Measurements from ENCODE around the gene IP6K2. TPM values are rescaled to one million over a fixed set of nuclear protein-coding genes. Genes with fewer than 3 reads are reported as not detected.

IP6K2 gene
- total RNA-seq, 1 experiment from 2014 or later = 56.3 TPM

DNA sequence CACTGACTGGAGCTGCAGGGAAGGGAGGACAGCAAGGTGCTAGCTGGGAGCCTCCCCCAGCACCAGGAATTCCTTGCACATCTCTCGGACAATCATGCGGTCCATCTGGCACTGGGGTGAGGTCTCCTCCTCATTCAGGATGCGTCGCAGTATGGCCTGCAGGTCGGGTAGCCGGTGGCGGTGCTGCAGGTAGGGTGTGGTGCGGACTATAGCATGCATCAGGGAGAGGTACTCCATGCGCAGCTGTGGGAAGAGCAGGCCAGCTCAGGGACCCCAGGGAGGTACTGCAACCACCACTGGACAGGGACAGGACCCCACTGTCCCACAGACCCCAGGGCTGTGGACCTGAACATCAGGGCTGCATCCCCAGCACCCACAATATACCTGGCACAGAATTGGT is 42.5 kb downstream of the IP6K2 start:
- no peak for DNase-seq (ENCODE audit: extremely low read depth, low read depth)

- DNase-seq (ENCODE audit: extremely low read depth, low read depth) = no peak
These were observed 44.5 kb downstream of the IP6K2 start for GRCh38 chr3:48672522-48672921.

DNA sequence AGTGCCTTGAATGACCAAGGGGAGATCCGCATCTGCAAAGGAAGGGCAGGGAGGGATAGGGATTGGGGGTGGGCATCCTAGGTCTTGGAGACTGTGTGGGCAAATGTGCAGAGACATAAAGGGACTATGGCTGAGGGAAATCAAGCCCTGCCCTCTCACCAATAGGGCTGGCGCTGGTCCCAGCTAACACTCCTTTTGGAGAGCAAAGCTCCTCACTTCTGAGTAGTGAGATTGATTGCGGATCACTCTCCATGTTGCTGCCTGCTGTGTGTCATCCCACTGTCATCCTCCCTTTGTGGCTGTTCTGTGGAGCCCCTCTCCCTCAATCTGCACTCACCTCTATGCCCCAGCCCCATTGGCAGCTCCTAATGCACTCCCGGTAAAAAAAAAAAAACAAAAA is 52.1 kb downstream of the IP6K2 start:
- no peak for DNase-seq (ENCODE audit: extremely low read depth, low read depth)

DNA sequence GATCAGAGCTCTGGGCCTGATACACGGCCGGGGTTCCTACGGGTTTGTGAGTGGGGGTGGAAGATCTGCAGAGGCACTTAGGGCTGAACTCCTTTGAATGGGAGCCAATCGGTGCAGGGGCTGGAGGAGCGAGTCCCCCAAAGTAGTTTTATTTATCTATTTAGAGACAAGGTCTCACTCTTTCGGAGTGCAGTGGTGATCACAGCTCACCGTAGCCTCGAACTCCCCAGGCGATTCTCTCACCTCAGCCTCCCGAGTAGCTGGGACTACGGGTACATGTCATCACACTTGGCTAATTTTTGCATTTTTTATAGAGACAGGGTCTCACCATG is 52.7 kb downstream of the IP6K2 start:
- no peak for DNase-seq (ENCODE audit: extremely low read depth, low read depth)

- DNase-seq (ENCODE audit: extremely low read depth, low read depth) = peak; percentile 98
These were observed 53.3 kb downstream of the IP6K2 start for GRCh38 chr3:48663489-48664312.

GRCh38 chr3:48662753-48663488 is 54.1 kb downstream of the IP6K2 start, which contains the start of gene CELSR3:
TSS of gene CELSR3 (minus strand) at chr3:48662886. CDS start at chr3:48662634, 252 bp downstream.
- peak; percentile 86 for DNase-seq (ENCODE audit: extremely low read depth, low read depth)

DNA sequence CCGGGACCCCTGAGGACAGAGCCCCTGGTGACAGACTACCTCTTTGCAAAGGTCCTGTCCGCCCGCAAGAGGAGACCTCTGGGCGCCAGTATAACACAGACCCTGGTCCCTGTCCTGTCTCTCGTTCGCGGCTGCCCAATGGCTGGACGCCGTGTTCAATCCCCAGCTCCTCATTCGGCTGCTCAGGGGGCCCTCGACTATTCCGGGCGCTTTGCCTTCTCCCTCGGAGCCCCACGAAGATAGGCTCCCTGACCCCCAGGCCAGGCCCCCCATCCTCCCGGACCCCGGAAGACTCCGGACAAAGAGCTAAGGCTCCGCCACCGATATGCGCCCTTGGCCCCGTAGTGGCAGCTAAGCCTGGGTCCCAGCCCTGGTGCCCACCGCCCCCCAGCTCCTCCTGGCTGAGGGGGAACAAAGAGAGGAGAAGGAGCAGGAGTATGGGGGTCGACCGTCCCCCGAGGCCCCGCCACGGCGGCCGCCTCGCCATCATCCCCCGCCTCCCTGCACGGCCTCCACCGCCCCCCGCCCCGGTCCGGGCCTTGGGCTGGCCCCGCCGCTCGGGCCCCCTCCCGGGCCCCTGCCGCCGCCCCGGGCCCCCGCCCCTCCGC is 54.8 kb downstream of the IP6K2 start:
- DNase-seq (ENCODE audit: extremely low read depth, low read depth) = no peak

DNA sequence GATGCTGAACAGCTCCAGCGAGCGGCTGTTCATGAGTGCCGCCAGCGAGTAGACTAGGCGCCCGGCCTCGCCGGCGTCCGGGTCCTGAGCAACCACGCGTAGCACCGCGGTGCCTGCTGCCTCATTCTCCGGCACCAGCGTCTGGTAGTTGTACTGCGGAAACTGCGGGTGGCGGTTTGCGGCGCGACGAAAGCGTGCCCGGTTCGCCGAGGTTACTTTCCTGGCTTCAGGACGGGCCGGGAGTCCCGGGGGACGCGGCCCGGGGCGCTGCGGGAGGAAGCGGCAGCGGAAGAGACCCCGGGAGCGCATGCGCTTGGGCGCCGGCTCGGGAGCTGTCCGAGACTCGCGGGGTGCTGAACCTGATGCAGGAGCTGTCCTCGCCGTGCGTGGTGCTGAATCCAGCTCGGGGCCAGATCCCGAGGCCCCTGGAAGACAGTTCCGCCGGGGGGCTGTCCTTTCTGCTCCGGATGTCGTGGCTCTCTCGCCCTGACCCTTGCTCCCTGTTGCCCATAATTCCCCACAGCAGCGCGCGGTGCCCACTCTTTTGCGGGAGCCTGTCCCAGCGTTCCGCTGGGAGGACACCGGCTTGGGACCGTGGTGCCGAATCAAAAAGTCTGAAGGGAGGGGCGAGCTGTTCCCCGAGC is 55.4 kb downstream of the IP6K2 start:
- DNase-seq (ENCODE audit: extremely low read depth, low read depth) = peak; percentile 33

- no peak for DNase-seq (ENCODE audit: extremely low read depth, low read depth)
These were observed 56.1 kb downstream of the IP6K2 start for GRCh38 chr3:48660800-48661400.

- DNase-seq (ENCODE audit: extremely low read depth, low read depth) = no peak
These were observed 60.2 kb downstream of the IP6K2 start for GRCh38 chr3:48656841-48657281.

GRCh38 chr3:48656061-48656840 is 60.8 kb downstream of the IP6K2 start:
- DNase-seq (ENCODE audit: extremely low read depth, low read depth) = peak; percentile 66

GRCh38 chr3:48655606-48656005 is 61.4 kb downstream of the IP6K2 start:
- DNase-seq (ENCODE audit: extremely low read depth, low read depth) = no peak

- DNase-seq (ENCODE audit: extremely low read depth, low read depth) = no peak
These were observed 62.0 kb downstream of the IP6K2 start for GRCh38 chr3:48655063-48655462.

DNA sequence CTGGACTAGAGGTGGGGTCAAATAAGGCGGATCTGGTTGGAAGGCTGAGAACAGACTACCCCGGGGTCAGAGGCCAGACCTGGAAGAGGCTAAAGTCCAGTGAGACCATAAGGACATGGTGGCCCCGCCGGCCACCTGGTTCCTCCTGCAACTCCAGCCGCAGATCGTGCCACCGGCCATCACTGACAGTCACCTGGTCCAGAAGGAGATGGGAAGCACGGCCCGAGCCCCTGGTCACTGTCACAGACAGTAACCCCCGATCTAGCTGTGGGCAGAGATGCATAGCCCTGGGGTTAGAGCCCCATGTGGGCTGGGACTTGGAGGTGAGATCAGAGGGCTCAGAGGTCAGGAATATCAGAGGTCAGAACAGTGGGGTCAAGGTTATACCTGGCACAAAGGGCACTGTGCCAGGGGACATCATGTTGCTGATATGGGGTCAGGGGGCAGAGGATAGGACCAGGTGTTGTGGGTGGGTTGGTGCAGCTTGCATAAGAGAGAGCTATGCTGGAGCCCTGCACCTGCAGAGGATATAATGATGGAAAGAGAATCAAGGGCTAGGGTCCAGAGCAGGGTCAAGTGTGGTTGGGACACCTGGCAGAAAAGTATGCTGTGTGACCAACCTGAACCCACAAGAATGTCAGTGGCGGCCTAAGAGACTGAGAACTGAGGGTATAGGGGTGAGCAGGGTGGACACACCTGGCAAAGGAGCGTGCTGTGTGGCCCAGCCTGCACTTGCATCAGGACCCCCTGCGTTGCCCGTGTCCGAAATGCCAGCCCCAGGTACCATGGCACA is 63.9 kb downstream of the IP6K2 start:
- no peak for DNase-seq (ENCODE audit: extremely low read depth, low read depth)

GRCh38 chr3:48651771-48652170 is 65.2 kb downstream of the IP6K2 start:
- no peak for DNase-seq (ENCODE audit: extremely low read depth, low read depth)

GRCh38 chr3:48650723-48651122 is 66.3 kb downstream of the IP6K2 start:
- no peak for DNase-seq (ENCODE audit: extremely low read depth, low read depth)

- no peak for DNase-seq (ENCODE audit: extremely low read depth, low read depth)
These were observed 68.7 kb downstream of the IP6K2 start for GRCh38 chr3:48648188-48648850.

DNA sequence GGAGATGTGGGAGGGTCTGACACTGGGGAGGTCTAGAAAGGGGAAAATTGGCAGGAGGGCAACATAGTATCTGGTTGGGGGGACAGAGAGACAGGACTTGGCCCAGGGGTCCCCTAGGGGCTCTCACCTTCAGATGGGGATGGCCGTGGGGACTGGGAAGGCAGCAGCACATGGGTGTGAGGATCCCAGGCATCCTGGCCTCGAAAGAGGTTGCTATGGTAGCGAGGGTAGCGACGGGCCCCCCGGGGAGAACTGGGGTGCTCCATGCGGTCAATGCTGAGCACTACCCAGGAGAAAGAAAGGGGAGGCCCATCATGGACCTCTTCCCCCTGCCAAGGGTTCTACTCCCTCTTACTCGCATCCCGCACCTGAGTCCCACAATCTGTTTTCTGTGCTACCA is 69.3 kb downstream of the IP6K2 start:
- no peak for DNase-seq (ENCODE audit: extremely low read depth, low read depth)
